Left ventricle myocardium inferior (tissue), 1 donor: ENCODE measurements around the gene FIGN. TPM values are rescaled to one million over a fixed set of nuclear protein-coding genes. Genes with fewer than 3 reads are reported as not detected.

Source experiments
- DNase-seq: peaks from one replicate; pipeline ENCODE4 v3.0.0-alpha.2; 2020
- H3K27ac ChIP-seq: fragments of 200-600 bp; replicated peaks from 2 replicates; pipeline ENCODE4 v1.8.0; 2021
- H3K27me3 ChIP-seq: fragments of 200-600 bp; 2 replicates; pipeline ENCODE4 v1.8.0; 2021; ENCODE audit warnings: low read depth
- H3K36me3 ChIP-seq: fragments of 200-600 bp; 2 replicates; pipeline ENCODE4 v1.8.0; 2021
- H3K4me1 ChIP-seq: fragments of 200-600 bp; 2 replicates; pipeline ENCODE4 v1.8.0; 2021
- H3K4me3 ChIP-seq: fragments of 200-600 bp; 2 replicates; pipeline ENCODE4 v1.8.0; 2021; ENCODE audit warnings: mild to moderate bottlenecking, moderate library complexity
- H3K9me3 ChIP-seq: fragments of 200-600 bp; replicated peaks from 2 replicates; pipeline ENCODE4 v1.8.0; 2021
- intact Hi-C: fragments of 100-400 bp; cut with micrococcal nuclease; formaldehyde crosslinking; loops from one replicate; pipeline ENCODE4 v1.11.0; 2022
- total RNA-seq: library from RNA; stranded (reverse); fragmentation: NEBNext Ultra II Directional; extraction: Animal tissue kit (Norgen Biotek cat#: 25700); gene quantifications from one replicate; pipeline ENCODE4 v1.2.1, GENCODE V29; 2021
- TF ChIP-seq, protein P1 (sequence below): fragments of 200-600 bp; IDR thresholded peaks from 2 replicates; pipeline ENCODE4 v1.8.0; 2021; ENCODE audit warnings: antibody characterized with exemption, mild to moderate bottlenecking, borderline replicate concordance
- donor health status: DM: no; HTN: yes; CAD: no; lungs with severe emphysema.

FIGN gene
- total RNA-seq, 1 donor from 2014 or later, result 12.9 TPM

DNA sequence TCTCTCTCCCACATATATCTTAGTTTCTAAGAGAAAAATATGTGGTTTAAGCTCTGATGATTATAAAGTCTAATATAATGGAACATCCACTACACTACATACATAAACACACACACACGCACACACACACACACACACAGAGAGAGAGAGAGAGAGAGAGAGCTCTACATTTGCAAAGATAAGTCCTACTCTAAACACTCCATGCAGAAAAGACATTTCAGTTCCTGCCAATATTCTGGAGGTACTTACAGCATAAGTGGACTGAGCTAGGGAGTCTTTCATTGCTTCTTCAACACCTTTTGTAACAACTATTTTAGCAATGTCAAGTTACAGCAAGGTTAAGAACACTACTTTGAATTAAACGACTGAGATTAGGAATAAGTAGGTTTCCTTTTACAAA lies 80.1 kb downstream of the FIGN start:
- H3K27ac ChIP-seq, result peak overlapping the region; percentile 72
- H3K4me1 ChIP-seq, result peaks cover 61% of the 10 kb centered on the region
- DNase-seq, result no peak
- TF ChIP-seq, protein P1, sequence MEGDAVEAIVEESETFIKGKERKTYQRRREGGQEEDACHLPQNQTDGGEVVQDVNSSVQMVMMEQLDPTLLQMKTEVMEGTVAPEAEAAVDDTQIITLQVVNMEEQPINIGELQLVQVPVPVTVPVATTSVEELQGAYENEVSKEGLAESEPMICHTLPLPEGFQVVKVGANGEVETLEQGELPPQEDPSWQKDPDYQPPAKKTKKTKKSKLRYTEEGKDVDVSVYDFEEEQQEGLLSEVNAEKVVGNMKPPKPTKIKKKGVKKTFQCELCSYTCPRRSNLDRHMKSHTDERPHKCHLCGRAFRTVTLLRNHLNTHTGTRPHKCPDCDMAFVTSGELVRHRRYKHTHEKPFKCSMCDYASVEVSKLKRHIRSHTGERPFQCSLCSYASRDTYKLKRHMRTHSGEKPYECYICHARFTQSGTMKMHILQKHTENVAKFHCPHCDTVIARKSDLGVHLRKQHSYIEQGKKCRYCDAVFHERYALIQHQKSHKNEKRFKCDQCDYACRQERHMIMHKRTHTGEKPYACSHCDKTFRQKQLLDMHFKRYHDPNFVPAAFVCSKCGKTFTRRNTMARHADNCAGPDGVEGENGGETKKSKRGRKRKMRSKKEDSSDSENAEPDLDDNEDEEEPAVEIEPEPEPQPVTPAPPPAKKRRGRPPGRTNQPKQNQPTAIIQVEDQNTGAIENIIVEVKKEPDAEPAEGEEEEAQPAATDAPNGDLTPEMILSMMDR, result no peak
- no peaks in the 10 kb centered on the region for H3K9me3 ChIP-seq
- no peaks in the 10 kb centered on the region for H3K36me3 ChIP-seq
- H3K4me3 ChIP-seq, result peak overlapping the region; percentile 11
- intact Hi-C loops, result no loop called here
- H3K27me3 ChIP-seq, result no peaks in the 10 kb centered on the region

DNA sequence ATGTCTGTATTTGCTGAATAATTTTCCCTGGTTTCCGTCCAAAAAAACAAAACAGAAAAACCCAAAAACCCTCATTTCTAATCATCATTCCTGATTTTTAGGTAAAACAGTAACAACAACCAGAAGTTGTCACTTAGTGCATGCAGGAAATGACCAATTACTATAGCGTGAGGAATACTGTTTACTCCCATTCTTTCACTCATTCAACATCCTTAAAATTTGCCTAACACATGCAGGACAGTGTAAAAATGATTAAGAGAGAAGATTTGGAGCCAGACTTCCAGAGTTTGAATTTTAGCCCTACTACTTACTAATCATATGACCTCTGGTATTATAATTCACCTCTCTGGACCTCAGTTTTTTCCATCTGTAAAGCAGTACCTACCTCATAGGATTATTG lies 83.1 kb downstream of the FIGN start:
- TF ChIP-seq, protein P1, result no peak
- intact Hi-C loops, result no loop called here
- peaks cover 59% of the 10 kb centered on the region for H3K4me1 ChIP-seq
- H3K4me3 ChIP-seq, result no peak overlapping the region
- no peaks in the 10 kb centered on the region for H3K27me3 ChIP-seq
- DNase-seq, result no peak
- H3K27ac ChIP-seq, result no peak overlapping the region
- H3K9me3 ChIP-seq, result no peaks in the 10 kb centered on the region
- no peaks in the 10 kb centered on the region for H3K36me3 ChIP-seq

DNA sequence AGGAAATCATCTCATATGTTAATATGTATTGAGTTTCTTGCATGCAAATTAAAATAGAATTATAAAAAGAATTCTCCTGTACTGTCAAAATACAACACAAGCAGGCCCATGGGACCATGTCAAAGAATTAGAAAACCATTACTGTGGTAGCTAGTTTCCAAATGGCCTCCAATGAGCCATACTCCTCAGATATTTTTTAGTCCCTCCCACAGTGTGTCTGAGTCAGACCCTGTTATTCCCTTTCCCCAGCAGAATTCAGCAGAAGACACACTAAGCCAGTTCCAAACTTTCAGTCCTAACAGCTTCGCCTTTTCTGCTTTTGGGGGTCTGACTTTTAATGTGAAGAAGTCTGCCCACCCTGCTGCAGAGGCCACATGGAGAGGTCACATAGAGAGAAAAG lies 86.7 kb downstream of the FIGN start:
- DNase-seq, result no peak
- no peaks in the 10 kb centered on the region for H3K9me3 ChIP-seq
- intact Hi-C loops, result no loop called here
- H3K4me1 ChIP-seq, result peaks cover 37% of the 10 kb centered on the region
- no peaks in the 10 kb centered on the region for H3K36me3 ChIP-seq
- H3K27ac ChIP-seq, result no peak overlapping the region
- H3K4me3 ChIP-seq, result no peak overlapping the region
- no peaks in the 10 kb centered on the region for H3K27me3 ChIP-seq
- TF ChIP-seq, protein P1, result no peak

DNA sequence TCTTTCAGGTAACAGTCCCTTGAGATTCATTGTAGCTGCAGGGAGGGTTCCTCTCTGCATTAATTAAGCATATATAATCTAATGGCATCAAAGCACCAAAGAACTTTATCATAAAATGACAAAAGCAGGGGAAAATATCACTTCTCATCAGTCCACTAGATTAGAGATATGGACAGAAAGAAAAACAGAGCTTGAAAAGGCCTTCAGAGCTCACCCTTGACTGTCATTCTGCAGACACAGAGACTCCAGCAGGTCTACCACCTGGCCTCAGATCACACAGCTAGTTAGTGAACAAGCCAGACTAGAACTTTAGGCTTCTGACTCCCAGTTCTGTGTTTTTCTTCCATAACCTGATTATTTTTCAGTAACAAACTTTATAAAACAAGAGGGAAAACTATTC lies 88.5 kb downstream of the FIGN start:
- H3K27me3 ChIP-seq, result no peaks in the 10 kb centered on the region
- TF ChIP-seq, protein P1, result no peak
- intact Hi-C loops, result no loop called here
- H3K27ac ChIP-seq, result peak overlapping the region; percentile 12
- no peaks in the 10 kb centered on the region for H3K9me3 ChIP-seq
- peaks cover 30% of the 10 kb centered on the region for H3K4me1 ChIP-seq
- H3K4me3 ChIP-seq, result no peak overlapping the region
- H3K36me3 ChIP-seq, result no peaks in the 10 kb centered on the region
- no peak for DNase-seq

DNA sequence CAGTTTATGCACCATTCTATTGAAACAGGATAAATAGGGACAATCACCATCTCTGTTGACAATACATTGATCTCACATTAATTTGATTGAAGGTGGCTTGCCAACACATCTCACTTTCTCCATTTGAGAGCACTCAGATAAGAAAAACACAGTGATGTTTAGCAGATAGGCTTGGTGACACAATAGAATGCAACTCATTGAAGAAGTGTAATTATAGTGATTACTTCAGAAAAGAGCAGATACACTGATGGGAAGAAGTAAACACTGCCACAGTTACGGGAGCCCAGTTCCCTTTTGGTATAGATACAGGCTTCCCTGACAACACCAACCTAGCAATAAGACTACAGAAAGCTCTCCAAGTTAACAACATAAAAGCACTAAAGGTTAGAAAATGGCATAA lies 89.1 kb downstream of the FIGN start:
- TF ChIP-seq, protein P1, result no peak
- peak overlapping the region; percentile 12 for H3K27ac ChIP-seq
- H3K4me3 ChIP-seq, result no peak overlapping the region
- no peaks in the 10 kb centered on the region for H3K27me3 ChIP-seq
- intact Hi-C loops, result no loop called here
- no peak for DNase-seq
- no peaks in the 10 kb centered on the region for H3K36me3 ChIP-seq
- peaks cover 32% of the 10 kb centered on the region for H3K4me1 ChIP-seq
- no peaks in the 10 kb centered on the region for H3K9me3 ChIP-seq

DNA sequence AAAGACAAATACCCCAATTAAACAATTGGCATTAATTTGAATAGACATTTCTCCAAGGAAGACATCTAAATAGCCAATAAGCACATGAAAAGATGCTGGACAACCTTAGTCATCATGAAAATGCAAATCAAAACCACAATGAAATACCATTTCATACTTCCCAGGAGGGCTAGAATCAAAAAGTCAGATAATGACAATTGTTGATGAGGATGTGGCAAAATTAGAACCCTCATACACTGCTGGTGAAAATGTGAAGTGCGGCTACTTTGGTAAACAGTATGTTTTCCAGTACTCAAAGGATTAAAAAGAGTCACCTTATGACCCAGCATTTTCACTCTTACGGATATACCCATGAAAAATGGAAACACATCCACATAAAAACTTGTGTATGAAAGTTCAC lies 91.6 kb downstream of the FIGN start:
- no peaks in the 10 kb centered on the region for H3K27me3 ChIP-seq
- H3K4me3 ChIP-seq, result no peak overlapping the region
- no peak for DNase-seq
- TF ChIP-seq, protein P1, result no peak
- no peaks in the 10 kb centered on the region for H3K9me3 ChIP-seq
- no peaks in the 10 kb centered on the region for H3K36me3 ChIP-seq
- H3K4me1 ChIP-seq, result peaks cover 51% of the 10 kb centered on the region
- intact Hi-C loops, result no loop called here
- no peak overlapping the region for H3K27ac ChIP-seq
